HL-60/S4 treated with retinoic acid at 250 ng/mL for 4 days and 3 days (cell line): ENCODE measurements around the gene DUS1L.

Experiments used
- in situ Hi-C: fragments of 300-500 bp; cut with MboI; formaldehyde crosslinking; loops from 2 replicates; pipeline ENCODE4 v1.7.0; 2022; ENCODE audit warnings: low sequenced_read_pairs

The DUS1L gene

DNA sequence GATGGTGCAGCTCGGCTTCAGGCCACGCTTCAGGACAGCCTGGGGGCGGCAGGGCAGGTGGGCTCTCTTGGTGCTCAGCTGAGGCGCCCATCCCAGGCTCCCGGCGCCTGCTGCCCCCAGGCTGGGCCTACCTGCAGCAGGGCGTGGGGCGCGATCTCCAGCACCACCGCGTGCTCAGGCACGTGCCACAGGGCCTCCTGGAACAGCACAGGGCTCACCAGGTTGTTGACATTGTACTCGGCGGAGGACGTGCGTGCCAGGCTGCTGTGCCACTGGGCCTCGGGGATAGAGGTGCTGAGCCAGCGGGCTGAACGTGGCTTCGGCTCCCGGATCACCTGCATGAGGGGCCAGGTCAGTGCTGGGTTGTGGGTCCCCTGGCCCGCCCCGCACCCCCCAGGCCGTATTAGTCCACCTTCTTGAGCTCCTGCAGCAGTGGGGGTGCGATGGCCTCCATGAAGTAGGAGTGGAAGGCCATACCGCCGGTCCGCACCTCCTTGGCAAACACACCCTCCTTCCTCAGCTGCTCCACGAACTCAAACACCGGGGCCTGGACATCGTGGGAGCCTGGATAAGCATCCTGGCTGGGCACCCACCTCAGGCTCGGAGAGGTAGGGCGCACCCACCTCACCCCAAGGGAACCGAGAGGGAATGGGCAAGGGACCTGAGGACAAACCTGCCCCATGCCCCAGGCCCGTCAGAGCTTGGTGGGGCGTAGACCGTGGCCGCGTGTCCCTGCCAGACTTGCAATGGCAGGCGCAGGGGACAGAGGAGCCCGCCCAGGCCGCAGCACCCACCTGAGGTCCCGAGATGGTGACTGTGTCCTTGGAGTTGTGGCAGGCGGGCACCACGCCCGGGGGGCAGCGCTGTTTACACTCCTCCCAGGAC, 23.5 kb upstream of the DUS1L start:
- in situ Hi-C loops, result no loop called here

DNA sequence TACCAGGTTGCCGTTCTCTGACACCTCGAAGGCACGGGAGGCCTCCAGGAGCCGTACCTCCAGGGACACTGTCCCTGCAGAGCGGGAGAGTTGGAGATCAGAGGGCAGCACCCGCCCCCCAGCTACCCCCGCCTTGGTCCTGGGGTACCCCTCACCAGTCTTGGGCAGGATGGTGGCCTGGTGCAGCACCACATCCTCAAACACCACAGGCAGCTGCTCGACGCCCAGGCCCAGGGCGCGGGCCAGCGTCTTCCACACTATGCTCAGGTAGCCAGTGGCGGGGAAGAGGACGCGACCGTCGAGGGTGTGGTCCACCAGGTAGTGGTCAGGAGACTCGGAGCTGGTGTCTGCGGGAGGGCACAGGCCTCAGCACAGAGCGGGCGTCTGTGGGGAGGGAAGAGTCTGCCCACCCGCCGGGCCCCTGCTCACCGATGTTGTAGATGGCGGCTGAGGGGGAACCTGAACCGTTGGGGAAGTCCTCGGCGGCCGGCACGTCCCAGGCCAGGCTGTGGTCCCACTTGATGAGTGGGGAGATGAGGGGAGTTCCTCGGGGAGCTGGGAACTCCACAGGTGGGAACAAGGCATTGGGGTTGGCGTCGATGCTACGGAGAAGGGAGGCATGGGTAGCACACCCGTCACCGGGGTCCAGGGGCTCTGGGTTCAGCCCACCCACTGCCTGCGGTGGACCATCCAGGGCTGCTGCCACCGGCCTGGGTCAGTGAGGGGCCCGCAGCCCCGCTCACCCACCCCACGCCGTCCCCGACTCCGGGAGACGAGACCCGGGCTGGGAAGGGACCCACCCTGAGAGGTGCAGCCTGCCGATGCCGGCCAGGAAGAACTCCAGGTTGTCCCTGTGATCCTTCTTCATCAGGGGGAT, 22.6 kb upstream of the DUS1L start:
- in situ Hi-C loops, result no loop called here

DNA sequence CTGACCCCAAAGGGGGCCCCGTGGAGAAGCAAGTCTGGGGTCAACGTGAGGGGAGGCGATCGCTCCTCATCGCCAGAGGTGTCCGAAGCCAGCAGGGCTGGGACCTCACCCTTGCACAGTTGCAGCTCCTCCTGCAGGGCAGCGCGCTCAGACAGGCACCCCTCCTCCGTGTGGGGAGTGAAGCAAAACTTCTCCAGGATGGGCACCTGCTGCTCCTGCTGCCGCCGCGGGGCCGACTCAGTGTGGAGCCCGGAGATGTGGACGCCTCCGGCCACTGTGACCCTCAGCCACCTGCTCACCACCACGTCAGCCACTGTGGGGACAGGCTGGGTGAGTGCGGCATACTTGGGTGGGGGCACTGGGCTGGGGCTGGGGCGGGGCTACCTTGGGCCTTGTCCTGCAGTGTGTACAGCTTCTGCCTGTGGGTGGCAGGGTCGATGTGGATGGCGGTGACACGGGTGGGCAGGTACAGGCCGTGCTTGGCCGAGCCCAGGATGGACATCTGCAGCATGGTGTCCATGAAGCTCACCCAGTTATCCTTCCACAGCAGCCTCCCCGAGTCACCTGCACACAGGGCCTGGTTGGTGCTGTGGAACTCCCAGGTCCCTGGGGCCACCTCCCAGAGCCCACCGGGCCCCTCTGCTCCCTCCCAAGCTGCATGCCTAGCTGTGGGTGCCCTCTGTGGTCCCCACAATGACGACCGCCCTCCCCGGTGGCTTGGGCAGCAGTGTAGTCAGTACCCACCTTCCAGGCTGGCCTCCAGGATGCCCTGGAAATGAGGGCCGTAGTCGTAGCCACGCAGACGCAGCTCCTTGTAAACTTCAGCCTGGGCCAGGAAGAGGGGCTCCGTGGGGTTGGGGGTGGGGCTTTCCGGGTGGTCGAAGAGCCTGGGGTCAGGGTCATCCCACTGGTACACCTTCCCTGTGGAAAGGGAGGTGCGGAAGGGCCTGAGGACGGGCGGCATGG, 21.6 kb upstream of the DUS1L start:
- in situ Hi-C loops, result no loop called here

DNA sequence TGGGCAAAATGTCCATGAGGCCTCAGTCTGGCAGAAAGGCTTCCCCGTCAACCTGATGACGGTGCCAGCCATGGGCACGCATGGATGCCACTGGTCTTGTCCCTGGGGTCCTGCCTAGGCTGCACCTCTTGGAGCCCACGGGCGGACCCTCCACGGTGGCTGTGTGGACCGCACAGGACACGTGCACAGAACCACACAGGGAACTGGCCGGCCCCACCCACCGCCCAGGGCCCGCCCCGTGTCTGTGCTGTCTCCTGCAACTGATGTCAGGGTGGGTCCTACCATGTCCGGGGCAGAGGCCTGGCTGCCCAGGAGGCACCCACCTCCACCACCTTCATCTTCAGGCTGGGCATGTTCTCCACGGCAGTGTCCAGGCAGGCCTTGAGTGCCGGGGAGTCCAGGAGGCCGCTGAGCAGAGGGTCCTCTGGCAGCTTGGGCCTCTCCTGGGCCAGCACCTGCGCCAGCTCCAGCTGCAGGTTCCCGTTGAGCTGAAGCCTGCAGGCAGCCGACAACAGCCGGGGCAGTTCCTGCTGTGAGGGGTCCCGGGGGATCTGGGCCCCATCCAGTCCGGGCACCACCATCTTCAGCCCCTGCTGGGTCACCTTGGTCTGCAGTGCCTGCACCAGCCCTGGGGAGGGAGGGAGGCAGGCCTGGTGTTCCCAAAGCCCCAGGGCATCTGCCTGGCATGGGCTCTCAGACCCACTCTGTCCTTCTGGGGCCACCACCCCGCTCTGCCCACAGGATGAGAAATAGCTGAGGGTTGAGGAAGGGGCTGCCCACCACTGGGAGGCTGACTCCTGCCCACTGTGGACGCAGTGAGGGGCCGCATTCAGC, 20.5 kb upstream of the DUS1L start:
- in situ Hi-C loops, result no loop called here

DNA sequence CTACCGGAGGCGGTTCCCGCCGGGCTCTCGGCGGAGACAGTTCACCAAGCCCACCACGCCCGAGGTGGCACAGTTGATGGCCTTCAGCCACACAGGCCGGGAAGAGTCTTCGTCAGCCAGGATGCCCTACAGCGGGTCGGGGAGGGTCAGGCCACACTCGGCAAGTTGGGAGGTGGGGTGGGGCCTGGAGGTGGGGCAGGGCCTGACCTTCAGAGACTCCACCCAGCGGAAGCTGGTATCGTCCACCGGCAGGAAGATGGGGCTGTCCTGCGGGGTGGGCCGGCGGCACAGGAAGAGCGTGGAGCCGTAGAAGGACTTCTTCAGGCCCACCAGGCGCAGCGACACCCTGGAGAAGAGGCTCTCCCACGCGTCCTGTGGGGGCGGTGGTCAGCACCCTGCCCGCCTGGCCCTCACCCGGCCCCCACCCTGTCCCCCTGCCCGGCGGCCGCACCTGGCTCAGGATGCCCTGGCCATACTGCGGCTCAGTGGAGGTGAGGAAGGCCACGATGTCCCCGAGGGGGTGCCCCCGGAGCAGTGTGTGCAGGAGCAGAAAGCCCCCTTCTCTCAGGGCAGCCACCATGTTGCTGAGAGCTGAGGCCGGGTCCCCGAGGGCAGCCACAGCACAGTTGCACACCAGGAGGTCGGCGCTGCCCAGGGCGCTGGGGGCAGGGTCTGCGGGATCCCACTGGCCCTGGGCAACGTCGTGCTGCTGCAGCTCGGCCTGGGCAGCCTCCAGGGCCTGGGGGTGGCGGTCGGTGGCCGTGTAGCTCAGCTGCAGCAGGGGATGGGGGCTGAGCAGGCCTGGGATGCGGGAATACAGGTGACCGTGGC, 19.6 kb upstream of the DUS1L start:
- in situ Hi-C loops, result no loop called here

DNA sequence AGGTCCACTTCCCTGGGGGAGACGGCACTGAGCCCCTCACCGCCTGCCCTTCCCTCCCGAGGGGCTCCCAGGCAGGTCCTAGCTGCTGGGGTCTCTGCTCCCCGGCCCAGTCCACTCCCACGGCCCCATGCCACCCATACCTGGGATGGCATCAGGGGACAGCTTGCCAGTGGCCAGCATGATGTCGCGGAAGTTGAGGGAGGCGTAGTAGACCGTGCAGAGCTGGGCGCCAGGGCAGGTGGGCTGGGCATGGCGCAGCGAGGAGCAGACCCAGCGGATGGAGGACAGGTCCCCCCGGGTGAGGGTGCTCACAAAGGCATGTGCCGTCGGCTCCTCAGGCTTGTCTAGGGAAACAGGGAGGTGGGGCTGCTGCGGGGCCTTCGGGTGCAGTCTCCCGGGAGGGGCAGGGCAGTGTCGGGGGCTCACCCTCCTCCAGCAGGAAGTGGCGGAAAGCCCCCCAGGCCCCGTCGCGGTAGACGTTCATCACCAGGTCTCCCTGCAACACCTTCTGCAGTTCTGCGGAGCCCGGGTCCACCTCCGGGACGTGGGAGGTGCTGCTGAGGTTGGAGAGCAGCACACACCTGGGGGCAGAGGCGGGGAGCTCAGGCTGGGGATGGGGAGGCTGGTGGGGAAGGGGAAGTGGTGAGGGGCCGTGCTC, 18.9 kb upstream of the DUS1L start:
- in situ Hi-C loops, result no loop called here

DNA sequence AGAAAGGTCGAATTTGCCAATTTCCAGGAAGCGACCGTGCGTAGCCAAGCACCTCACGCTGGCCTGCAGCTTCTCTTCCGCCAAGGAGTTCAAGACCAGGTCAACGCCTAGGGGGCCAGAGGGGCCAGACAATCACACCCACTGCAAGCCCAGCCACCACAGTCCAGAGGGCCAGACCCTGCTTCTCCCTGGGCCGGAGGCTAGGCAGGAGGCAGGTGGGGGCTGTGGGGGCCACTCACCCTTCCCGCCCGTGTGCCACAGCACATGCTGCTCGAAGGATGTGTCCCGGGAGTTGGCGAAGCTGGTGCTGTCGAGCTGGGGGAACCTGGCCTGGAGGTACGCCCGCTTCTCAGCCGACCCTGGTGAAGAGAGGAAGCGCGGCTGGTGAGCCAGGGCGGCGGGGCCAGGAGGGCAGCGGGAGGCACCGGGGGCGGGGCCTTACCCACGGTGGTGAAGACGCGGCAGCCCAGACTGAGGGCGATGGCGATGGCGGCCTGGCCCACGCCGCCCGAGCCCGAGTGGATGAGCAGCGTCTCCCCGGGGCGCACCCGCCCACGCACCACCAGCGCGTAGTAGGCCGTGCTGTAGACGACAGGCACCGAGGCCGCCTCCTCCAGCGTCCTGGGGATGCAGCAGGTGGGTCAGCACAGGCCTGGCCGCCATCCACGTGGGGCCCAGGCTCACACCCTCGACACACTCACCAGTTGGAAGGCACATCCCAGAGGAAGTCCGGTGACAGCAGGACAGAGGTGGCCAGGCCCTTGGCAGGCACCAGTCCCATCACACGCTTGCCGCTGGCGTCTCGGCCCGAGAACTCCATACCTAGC, 18.1 kb upstream of the DUS1L start:
- in situ Hi-C loops, result no loop called here

DNA sequence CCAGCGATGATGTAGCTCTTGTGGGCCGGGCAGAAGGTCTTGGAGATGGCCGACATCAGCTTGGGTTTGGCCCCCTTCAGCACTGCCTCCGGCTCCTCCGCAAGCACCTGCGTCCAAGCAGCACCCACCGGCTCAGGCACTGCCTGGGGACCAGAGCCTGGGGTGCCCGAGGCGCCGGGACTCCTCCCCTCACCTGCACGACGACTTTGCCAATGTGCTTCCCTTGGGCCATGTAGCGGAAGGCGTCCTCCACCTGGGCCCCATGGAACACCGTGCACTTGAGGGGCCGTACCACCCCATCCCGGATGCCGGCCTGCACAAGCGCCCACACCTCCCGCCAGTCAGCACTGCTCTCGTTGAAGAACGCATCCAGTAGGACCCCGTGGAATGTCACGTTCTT, 17.4 kb upstream of the DUS1L start:
- in situ Hi-C loops, result no loop called here

DNA sequence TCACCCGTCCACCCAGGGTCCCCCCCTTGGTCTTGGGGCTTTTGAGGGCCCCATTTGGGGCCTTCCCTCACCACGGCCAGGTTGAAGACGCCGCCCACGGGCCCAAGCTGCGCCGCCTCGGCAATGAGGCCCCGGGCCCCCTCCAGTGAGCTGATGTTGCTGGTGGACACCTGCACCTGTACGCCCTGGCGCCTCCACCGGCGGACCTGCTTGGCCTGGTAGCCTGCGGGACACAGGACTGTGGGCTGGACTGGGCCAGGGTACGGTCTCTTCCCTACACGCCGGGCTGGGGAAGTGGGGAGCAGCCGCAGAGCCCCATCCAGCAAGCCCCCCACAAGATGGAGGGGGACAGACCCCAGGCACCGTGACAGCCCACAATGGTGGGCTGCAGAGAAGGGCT, 16.9 kb upstream of the DUS1L start:
- in situ Hi-C loops, result no loop called here

DNA sequence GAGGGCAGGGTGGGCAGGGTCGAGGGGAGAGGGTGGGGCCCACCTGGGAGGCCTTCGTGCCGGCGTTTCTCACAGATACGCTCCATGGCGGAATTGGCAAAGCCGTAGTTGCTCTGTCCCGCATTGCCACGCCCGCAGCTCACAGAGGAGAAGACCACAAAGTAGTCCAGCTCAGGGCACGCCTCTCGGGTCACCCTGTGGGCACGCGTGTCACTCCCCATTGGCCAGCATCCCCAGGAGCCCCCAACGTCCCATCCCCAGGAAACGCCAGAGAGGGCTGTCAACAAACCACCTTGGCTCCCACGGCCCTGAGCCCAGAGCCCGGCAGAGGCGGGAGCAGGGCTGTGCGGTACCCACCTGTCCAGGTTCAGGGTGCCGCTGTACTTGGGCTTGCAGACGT, 16.4 kb upstream of the DUS1L start:
- in situ Hi-C loops, result no loop called here

DNA sequence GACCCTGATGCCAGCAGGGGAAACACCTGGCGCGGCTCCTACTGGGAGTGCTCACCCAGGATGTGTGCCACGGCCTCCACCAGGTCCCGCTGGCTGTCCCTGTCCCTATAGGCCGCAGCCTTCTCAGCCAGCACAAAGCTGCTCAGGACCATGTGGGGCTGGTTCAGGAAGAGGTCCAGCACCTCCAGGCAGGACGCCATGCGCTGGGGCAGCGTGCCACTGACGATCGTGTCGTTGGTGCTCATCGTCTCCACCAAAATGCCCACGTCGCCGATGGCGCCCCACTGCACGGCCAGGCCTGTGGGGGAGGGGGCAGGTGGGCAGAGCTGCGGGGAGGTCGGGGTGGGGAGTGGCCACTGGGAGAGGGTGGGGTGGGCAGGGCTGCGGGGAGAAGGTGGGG, 15.9 kb upstream of the DUS1L start:
- in situ Hi-C loops, result no loop called here

DNA sequence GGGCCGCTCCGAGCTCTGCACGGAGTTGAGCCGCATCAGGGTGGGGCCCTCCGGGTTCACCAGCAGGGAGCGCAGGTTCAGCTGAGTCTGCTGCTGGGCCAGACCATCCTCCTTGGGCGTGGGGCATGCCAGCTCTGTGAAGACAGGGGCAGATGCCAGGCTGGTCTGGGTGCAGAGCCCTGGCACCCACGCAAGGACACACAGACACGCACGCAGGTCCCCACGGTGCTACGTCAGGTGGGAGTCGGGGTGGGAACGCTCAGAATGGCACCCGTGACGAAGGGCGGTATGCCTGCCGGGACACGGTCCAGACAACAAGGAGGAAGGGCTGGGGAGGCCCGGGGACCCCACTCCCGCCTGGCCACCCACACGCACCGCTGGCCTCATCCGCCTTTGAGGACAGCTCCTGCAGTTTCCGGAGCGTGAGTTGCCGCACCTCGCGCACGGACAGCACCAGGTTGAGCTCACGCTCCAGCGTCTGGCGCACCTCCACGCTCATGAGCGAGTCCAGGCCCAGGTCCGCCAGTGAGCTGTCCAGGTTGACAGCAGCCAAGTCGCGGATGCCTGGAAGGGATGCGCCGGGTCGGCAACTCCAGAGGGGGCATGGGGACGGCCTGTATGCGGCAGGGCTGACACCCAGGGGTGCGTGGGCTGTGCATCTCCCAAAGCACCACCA, 15.3 kb upstream of the DUS1L start:
- in situ Hi-C loops, result no loop called here

DNA sequence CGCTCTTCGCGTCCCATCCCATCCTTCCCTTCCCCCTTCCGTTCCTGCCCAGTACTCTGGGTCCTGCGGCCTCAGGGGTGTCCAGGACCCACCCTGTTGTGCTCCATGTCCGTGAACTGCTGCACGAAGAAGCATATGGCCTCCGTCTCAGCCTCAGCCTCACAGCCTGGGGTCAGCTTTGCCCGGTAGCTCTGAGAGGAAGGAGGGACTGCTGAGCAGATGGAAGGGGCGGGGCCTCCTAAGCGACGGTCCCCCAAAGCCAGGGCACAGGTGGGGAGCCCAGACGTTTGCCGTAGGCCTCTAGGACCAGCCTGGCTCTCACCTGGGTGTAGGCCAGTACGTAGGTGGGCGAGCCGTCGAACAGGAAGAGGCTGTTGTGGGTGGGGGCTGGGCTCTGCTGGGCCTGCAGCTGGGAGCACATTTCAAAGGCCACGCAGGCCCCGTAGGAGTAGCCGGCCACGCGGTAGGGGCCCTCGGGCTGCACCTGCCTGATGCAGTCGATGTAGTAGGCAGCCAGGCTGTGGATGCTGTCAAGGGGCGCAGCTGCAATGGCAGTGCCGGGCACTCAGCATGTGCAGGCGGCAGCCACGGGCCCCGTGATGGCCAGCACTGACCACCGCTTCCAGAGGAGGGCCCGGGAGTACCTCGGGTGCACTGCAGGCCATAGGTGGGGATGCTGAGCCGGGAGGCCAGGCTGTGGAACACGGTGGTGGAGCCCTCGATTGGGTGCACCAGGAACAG, 14.6 kb upstream of the DUS1L start:
- in situ Hi-C loops, result no loop called here

DNA sequence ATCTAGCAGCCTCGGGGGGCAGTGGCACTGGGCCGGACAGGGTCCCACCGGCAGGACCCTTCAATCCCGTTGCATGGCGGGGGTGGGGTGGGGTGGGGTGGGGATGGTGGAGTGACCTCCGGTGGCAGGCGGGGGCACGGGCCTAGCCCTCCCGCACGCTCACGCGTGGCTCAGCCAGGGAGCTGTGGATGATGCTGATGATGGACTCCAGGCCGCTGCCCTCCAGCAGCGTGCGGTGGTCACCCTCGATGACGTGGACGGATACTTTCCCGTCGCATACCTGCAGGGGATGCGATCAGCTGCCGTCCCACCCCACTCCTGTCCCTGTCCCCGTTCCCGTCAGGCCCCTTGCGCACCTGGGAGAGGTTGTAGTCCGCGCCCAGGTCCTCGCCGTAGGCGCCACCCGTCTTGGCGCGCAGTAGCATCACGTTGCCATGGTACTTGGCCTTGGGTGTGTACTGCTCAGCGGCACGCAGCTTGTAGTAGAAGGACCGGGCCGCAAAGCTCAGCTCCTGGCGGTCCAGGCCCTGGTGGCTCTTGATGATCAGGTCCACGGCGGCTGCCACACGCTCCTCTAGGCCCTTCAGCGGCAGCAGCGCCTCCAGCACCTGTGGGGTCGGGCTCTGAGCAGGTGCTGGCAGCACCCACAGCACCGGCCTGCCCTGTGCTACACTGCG, 13.5 kb upstream of the DUS1L start:
- in situ Hi-C loops, result no loop called here

DNA sequence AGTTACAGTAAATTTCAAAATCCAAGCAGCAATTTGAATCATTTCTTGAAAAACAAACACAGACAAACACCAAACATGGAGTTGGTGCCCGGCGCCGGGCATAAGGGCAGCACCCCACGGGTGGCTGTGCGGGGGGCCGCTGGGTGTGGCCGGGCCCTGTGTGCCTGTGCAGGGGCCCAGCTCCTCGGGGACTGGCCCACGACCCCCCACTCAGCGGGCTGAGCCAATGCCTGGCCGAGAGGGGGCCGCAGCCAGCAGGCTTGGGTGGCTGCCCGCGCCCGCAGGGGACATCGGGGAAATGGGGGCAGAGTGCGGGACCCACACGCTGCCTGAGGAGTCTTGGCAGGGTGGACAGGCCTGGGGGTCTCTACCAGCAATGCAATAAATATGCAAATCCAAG, 12.8 kb upstream of the DUS1L start:
- in situ Hi-C loops, result no loop called here
